Measurements from ENCODE around the gene SRSF2.
"Not testable (repeated sequence)": the region's sequence is repeated elsewhere in the genome, so short reads cannot be mapped to it uniquely, and the experiment has no call there.

Gene SRSF2

GRCh38 chr17:76700617-76701470, 36.3 kb downstream of the SRSF2 start:
- DNase-seq (ENCODE audit: low spot score), result no peak

GRCh38 chr17:76700270-76700616, 36.9 kb downstream of the SRSF2 start:
- DNase-seq (ENCODE audit: low spot score), result no peak

DNA sequence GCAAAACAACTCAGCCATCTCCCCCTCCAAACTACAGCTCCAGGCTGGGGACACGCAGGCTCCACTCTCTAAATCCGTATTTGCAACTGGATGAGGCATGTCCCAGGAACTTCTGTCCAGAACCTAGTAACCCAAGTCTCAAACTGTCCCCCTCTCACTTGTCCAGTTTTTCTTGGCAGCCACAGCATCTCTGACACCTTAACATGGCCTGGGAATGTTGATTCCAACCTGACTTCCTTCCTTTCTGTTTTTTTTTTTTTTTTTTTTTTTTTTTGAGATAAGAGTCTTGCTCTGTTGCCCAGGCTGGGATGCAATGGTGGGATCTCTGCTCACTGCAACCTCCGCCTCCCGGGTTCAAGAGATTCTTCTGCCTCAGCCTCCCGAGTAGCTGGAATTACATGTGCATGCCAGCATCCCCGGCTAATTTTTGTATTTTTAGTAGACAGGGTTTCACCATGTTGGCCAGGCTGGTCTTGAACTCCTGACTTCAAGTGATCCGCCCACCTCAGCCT, 38.6 kb downstream of the SRSF2 start:
- not testable (repeated sequence) for DNase-seq (ENCODE audit: low spot score)

DNA sequence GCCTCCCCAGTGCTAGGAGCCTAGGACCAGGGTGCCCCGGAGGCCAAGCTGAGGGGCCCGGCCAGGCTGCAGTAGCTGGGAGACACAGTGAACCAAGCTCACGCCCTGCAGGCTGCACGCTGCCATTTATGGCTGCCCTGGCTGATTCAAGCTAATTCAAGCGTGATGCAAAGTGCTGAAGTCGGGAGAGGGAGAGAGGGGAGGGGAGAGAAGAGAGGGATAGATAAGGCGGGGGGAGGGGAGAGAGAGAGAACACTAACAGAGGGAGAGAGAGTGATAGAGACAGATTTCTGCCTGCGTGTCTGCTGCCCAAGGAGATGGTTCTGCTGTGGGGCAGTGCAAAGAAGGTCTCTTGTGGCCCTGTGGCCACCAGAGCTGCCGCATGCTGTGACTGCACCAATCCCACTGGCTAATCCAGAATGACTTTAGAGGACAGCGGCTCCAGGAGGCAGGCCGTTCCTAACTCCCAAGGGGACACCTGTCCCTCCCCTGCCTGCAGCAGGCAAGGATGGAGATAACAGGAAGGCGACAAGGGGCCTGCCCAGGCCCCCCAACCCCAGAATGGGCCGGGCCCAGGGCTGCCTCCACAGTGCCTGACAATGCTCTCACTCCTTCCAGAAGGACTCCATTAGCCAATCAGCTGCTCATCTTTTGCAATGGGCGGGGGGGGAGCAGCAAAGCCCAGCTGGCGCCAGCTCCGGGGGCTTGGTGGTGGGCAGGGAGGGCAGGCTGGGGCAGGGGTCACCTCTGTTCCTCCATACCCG, 39.2 kb downstream of the SRSF2 start:
- no peak for DNase-seq (ENCODE audit: low spot score)

GRCh38 chr17:76696763-76697701, 40.1 kb downstream of the SRSF2 start:
- DNase-seq (ENCODE audit: low spot score), result no peak

DNA sequence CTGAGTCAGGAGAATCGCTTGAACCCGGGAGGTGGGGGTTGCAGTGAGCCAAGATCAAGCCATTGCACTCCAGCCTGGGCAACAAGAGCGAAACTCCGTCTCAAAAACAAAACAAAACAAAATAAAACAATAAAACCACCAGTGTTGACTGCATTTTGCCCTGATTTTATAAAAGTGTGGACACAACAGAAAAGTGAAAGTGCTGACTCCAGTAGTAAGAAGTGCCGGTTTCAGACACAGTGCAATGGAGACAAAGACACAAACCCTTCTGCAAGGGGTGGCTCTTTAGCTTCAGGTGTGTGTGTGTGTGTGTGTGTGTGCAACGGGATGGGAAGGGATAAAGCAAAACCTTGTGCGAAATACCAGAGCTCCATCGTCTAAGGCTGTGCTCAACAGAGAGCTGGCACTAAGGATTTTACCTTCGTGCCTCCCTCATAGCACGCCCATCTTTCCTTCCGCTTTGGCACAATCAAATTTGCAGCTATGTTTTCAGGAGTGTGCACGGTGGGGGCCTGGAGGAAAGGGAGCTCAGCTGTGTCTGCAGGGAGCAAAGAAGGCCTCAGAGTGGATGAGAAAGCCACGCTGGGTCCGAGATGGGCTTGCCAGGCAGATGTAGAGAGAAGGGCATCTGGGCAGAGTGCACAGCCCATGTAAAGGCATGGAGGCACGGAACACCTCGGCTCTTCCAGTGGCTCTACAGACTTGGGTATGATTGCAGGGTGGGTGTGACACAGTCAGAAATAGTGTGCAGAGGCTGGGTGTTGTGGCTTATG, 41.9 kb downstream of the SRSF2 start:
- no peak for DNase-seq (ENCODE audit: low spot score)

- DNase-seq (ENCODE audit: low spot score), result no peak
Measured at GRCh38 chr17:76691379-76692191, 45.5 kb downstream of the SRSF2 start.

- DNase-seq (ENCODE audit: low spot score), result no peak
Measured at GRCh38 chr17:76690596-76691280, 46.4 kb downstream of the SRSF2 start.

DNA sequence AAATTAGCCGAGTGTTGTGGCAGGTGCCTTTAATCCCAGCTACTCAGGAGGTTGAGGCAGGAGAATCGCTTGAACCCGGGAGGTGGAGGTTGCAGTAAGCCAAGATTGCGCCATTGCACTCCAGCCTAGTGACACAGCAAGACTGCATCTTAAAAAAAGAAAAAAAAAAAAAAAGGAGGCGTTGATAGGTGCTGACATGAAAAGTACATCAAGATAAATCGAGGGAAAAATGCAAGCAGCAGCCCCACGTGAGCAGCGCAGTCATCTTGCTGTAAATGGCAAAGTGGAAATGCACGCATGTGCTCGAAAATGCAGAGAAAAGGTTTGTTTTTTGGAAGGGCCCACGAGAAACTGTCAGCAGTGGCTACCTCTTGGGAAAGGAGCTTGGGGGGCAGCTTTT, 47.3 kb downstream of the SRSF2 start:
- DNase-seq (ENCODE audit: low spot score), result no peak

DNA sequence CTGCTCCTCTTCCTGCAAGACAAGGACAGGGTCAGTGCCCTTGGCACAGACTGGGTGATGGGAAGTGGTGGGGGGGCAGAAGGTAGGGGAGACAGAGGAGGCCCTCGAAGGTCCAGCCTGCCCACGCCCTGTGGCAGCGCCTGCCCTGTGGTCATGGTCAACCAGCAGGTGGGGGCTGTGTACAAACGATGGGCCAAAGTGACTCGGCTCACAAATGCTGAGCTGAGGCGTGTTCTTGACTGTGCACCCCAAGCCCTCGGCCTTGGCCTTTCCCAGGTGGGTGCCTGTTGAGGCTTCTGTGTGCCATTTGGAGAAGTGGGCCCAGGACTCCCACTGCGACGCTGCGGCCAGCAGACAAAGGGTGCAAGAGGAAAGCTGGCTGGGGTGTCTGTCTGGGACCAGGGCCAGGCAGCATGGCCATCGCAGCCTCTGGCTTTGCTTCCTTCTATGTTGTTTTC, 48.9 kb downstream of the SRSF2 start:
- DNase-seq (ENCODE audit: low spot score), result no peak

DNA sequence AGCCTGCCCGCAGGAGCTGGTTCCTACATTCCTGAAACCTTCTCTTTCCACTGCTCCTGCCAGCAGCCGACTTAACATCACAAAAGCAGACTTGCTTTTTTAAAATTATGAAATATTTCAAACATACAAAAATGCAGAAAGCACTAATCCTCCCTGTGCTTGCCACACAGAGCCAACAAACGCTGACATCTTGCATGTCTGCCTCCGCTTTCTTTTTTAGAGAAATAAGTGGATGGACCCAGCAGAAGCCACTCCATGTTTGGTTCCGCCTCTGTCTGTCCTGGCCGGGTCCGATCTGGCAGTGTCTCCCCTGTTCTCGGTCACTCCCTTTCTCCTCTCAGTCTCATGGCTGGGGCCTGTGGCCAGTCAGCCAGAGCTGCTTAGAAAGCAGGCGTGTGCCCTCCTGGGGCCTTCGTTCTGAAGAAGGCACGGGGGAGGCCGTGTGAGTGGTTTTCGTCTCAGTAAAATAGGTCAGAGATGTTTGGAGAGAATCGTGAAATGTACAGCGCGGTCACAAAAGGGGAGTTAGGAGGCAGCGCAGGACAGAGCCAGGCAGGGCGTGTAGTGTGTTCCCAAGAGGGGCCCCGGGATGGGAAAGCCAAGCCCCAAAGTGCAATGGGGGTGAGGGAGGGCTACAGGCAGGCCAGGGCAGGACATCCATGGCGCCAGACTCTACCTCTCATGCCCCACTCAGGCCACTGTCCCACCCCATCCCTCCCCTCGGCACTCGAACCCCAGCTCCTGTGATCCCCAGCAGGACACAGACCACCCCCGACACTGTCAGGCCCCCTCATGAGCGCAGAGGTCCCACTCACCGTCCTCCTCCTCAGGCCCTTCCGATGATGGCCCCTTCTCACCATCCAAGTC, 49.6 kb downstream of the SRSF2 start:
- DNase-seq (ENCODE audit: low spot score), result no peak

DNA sequence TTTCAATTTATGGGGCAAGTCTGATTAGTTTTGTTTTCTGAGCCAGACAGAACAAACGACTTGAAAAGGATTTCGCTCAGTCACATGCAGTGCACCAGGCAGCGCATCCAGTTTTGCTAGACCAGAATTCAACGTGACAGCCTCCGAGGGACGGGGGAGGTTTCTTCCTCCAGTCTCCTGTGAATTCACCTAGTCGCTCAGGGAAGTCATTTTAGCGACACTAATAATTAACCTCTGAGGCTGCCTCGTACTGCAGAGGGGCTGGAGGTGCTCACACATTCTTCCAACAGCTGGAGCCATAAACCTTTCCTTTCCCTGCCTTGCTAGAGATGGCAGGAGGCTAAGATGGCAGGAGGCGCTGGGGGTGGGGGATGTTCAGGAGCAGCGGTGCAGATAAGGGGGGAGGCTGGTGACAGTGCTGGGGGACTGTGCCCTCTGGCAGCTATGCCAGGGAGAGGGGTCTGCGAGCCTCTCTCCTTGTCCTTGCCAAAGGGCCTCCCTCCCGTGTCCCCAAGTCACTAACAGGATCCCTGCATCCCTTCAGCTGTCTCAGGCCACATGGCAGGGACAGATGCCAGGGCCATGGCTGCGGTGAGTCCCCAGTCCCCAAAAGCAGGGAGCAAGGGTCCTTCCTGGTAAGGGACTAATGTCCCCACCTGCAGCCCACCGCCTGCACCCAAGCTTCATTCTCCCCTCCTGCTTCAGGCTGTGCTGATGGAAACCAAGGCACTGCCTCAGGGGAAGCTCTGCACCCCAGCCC, 50.4 kb downstream of the SRSF2 start:
- DNase-seq (ENCODE audit: low spot score), result no peak

DNA sequence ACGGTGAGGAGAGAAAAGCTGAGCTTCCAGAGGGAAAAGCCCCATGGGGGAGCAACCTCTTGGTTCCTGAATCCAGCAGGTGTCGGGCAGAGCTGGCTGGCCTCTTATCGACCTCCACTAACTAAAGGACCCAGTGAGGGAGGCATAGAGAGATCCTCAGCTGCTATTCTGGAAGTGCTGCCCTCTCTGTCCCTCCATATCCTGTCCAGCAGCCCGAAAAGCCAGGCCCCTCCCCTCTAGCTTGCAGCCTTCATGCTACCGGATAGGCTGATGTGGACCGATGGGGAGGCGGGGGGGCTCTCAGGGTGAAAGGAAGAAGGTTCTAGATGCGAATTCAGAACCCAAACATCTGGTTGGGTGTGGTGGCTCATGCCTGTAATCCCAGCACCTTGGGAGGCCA, 51.3 kb downstream of the SRSF2 start:
- no peak for DNase-seq (ENCODE audit: low spot score)

DNA sequence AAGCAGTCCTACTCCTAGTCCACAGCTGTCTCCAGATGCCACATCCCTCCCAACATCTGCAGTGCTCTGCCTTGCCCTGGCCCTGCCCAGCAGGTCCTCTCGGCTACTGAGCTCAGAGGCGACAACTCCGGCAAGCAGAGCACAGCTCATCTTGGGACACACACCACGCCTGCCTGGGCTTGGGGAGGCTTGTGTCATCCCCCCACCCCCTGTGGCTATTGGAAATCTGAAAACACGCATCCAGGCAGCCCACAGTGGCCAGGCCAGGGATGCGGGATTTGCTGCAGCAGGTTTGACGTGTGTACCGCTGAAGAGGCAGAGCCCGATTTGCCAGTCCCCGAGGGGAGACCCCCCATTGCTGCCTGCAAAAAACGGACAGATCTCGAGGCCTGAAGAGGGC, 51.8 kb downstream of the SRSF2 start:
- no peak for DNase-seq (ENCODE audit: low spot score)

DNA sequence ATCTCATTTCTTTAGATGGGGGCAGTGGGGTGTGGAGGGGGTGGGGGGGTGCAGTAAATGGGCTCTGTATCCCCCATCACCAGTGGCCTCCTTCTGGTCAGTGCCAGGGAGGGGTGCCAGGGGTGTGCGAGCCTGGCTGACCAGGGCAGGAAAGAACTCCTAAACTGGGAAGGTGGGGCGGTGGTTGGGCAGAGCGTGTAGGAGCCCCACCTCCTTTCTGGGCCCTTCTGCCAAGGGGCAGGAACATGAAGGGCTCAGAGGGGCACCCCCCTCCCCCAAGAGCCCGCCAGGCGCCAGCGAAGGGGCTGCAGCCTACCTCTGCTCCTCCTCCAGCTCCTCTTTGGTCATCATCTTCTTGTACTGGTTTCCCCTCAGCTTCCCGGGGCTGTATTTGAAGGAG, 52.4 kb downstream of the SRSF2 start:
- DNase-seq (ENCODE audit: low spot score), result no peak
